Naive thymus-derived CD4-positive, alpha-beta T cell (primary cell): ENCODE measurements around the gene RNASEH2A. TPM values are rescaled to one million over a fixed set of nuclear protein-coding genes. Genes with fewer than 3 reads are reported as not detected.

ENCODE experiments used
- ATAC-seq: fragments of 150-1000 bp; cut with Tn5 transposase; 2 replicates; pipeline ENCODE4 v1.10.0; 2021; ENCODE audit warnings: mild to moderate bottlenecking, moderate library complexity
- CTCF ChIA-PET: fragments of 350-600 bp; sonication (Branson Sonifier 250); formaldehyde crosslinking; loops from one replicate; lab custom pipeline; 2021; ENCODE audit warnings: antibody characterized with exemption; lab: Charles Lee
- POLR2A ChIA-PET: fragments of 350-600 bp; sonication (Branson Sonifier 250); formaldehyde crosslinking; loops from one replicate; lab custom pipeline; 2021; ENCODE audit warnings: antibody characterized with exemption, inconsistent platforms; lab: Charles Lee
- DNase-seq, 9 donors: peaks; one replicate each; pipeline versions ENCODE4 v3.0.0 to v3.0.0-alpha.2; 2020 to 2022; ENCODE audit warnings: mixed read lengths in 1 of 9
- H3K27ac ChIP-seq: one replicate; pipeline ENCODE4 v1.7.0; 2013; ENCODE audit warnings: mild to moderate bottlenecking, low read depth, low read length, moderate library complexity
- H3K27me3 ChIP-seq, 2 donors: one replicate each; pipeline ENCODE4 v1.7.0; 2013; ENCODE audit warnings: low read length in 2 of 2, mild to moderate bottlenecking in 2 of 2, moderate library complexity in 2 of 2; ENCODE audit not compliant: control insufficient read depth in 2 of 2, insufficient read depth in 2 of 2
- H3K36me3 ChIP-seq, 3 experiments: 1 replicate in 2 of 3; 2 replicates in 1 of 3; pipeline ENCODE4 v1.7.0; 2013; ENCODE audit warnings: low read length in 3 of 3, mild to moderate bottlenecking in 3 of 3, moderate library complexity in 1 of 3; ENCODE audit not compliant: insufficient read depth in 3 of 3, control insufficient read depth in 2 of 3
- H3K4me1 ChIP-seq, 2 donors: one replicate each; pipeline ENCODE4 v1.7.0; 2013; ENCODE audit warnings: low read length in 2 of 2, mild to moderate bottlenecking in 2 of 2, moderate library complexity in 1 of 2; ENCODE audit not compliant: control insufficient read depth in 2 of 2, insufficient read depth in 2 of 2
- H3K4me3 ChIP-seq: 2 replicates; pipeline ENCODE4 v1.7.0; 2013; ENCODE audit warnings: mild to moderate bottlenecking, low read length
- H3K9me3 ChIP-seq, 3 experiments: 1 replicate in 2 of 3; 2 replicates in 1 of 3; pipeline ENCODE4 v1.7.0; 2013; ENCODE audit warnings: low read length in 3 of 3; ENCODE audit not compliant: control insufficient read depth in 2 of 3
- H3K27ac Mint-ChIP-seq, 9 donors: one replicate each; pipeline ENCODE4 v1.8.0; 2020 to 2022; ENCODE audit warnings: mixed read lengths in 9 of 9, mild to moderate bottlenecking in 8 of 9, moderate library complexity in 5 of 9, inconsistent platforms in 2 of 9
- H3K27me3 Mint-ChIP-seq, 5 donors: one replicate each; pipeline ENCODE4 v1.8.0; 2021 to 2022; ENCODE audit warnings: mixed read lengths in 5 of 5, mild to moderate bottlenecking in 1 of 5
- H3K36me3 Mint-ChIP-seq, 5 donors: one replicate each; pipeline ENCODE4 v1.8.0; 2020 to 2022; ENCODE audit warnings: mixed read lengths in 5 of 5, mild to moderate bottlenecking in 3 of 5, inconsistent platforms in 1 of 5
- H3K4me1 Mint-ChIP-seq, 7 donors: one replicate each; pipeline ENCODE4 v1.8.0; 2020 to 2022; ENCODE audit warnings: mixed read lengths in 7 of 7, mild to moderate bottlenecking in 3 of 7, inconsistent platforms in 1 of 7
- H3K4me3 Mint-ChIP-seq, 10 donors: one replicate each; pipeline ENCODE4 v1.8.0; 2020 to 2022; ENCODE audit warnings: mild to moderate bottlenecking in 10 of 10, mixed read lengths in 10 of 10, moderate library complexity in 6 of 10, inconsistent platforms in 2 of 10
- H3K9me3 Mint-ChIP-seq, 11 donors: one replicate each; pipeline ENCODE4 v1.8.0; 2020 to 2022; ENCODE audit warnings: mixed read lengths in 11 of 11, mild to moderate bottlenecking in 4 of 11, inconsistent platforms in 1 of 11, moderate library complexity in 1 of 11
- intact Hi-C, 2 donors: fragments of 100-400 bp; cut with micrococcal nuclease; formaldehyde crosslinking; loops; one replicate each; pipeline ENCODE4 v1.15.1; 2023
- polyA plus RNA-seq, 2 donors: library from polyadenylated mRNA; unstranded; fragments of 300-500 nt; fragmentation: Illumina TruSeq; gene quantifications; one replicate each; pipeline ENCODE4 v1.2.3, GENCODE V29; 2021
- total RNA-seq, 6 experiments: library from RNA in 5 of 6; stranded (reverse) in 5 of 6; gene quantifications; 1 replicate in 5 of 6; 2 replicates in 1 of 6; pipeline ENCODE4 v1.2.3 and lab custom pipeline; 2021 to 2026

Gene RNASEH2A
- total and polyA plus RNA-seq, 7 experiments from 2014 or later: 1.6 to 30.9 (median 12.8) TPM

GRCh38 chr19:12799742-12800465 lies 6.5 kb upstream of the RNASEH2A start:
- CTCF ChIA-PET: interaction anchor here (0.7 to 9.8 kb wide), 6 partner anchors 23 to 67 kb away, joined by 3 to 169 read pairs (median 24); partner anchors contain the start of gene HOOK2
- Histone ChIP-seq H3K36me3 (peaks cover 0 to 28% (median 5%) of the 10 kb centered on the region in 3 experiments), H3K4me1 (peaks cover 15 to 24% of the 10 kb centered on the region in 2 donors), H3K4me3 (peak overlapping the region; percentile 88), H3K27ac (peak overlapping the region; percentile 86), H3K27me3 (no peaks in the 10 kb centered on the region), H3K9me3 (no peaks in the 10 kb centered on the region)
- Mint-ChIP-seq H3K27me3 (peaks cover 0 to 6% (median 0%) of the 10 kb centered on the region in 5 donors), H3K9me3 (no peaks in the 10 kb centered on the region), H3K36me3 (peaks cover 0 to 9% (median 0%) of the 10 kb centered on the region in 5 donors), H3K4me1 (peaks cover 20 to 40% (median 33%) of the 10 kb centered on the region in 7 donors), H3K27ac (peak overlapping the region in 6 of 9 donors; percentile 8 to 82 (median 48)), H3K4me3 (peak overlapping the region; percentile 42 to 92 (median 88))
- no peak for DNase-seq
- POLR2A ChIA-PET: interaction anchor here (0.6 to 5.1 kb wide), 10 partner anchors 8 to 185 kb away, joined by 3 to 31 read pairs (median 4); partner anchors contain the start of genes GET3 and JUNB
- intact Hi-C loops: loop anchor here (2.0 to 5.0 kb wide), 2 partner anchors 37 to 65 kb away; partner anchors contain the start of genes MAST1 (in 1 of the 2) and TRIR (in 1 of the 2)
- ATAC-seq: no peak

GRCh38 chr19:12800466-12800770 lies 6.0 kb upstream of the RNASEH2A start:
- peaks cover 13 to 23% of the 10 kb centered on the region in 2 donors for H3K4me1 ChIP-seq
- no peaks in the 10 kb centered on the region for H3K9me3 ChIP-seq
- ChIA-PET POLR2A (interaction anchor here (0.6 to 5.1 kb wide), 9 partner anchors 8 to 185 kb away, joined by 3 to 31 read pairs (median 5); partner anchors contain the start of genes GET3 and JUNB), CTCF (interaction anchor here (0.9 to 9.8 kb wide), 4 partner anchors 8 to 47 kb away, joined by 6 to 169 read pairs (median 60); partner anchors contain the start of gene HOOK2)
- H3K36me3 Mint-ChIP-seq: peaks cover 0 to 9% (median 0%) of the 10 kb centered on the region in 5 donors
- no peaks in the 10 kb centered on the region for H3K27me3 ChIP-seq
- ATAC-seq: no peak
- intact Hi-C loops: loop anchor here (2.0 to 5.0 kb wide), 2 partner anchors 37 to 66 kb away; partner anchors contain the start of genes MAST1 (in 1 of the 2) and TRIR (in 1 of the 2)
- H3K9me3 Mint-ChIP-seq: no peaks in the 10 kb centered on the region
- peak overlapping the region; percentile 88 for H3K4me3 ChIP-seq
- peak overlapping the region; percentile 86 for H3K27ac ChIP-seq
- H3K27me3 Mint-ChIP-seq: peaks cover 0 to 6% (median 0%) of the 10 kb centered on the region in 5 donors
- H3K36me3 ChIP-seq: peaks cover 0 to 28% (median 5%) of the 10 kb centered on the region in 3 experiments
- DNase-seq: no peak
- peaks cover 20 to 38% (median 33%) of the 10 kb centered on the region in 7 donors for H3K4me1 Mint-ChIP-seq
- H3K27ac Mint-ChIP-seq: peak overlapping the region; percentile 30 to 82 (median 75)
- H3K4me3 Mint-ChIP-seq: peak overlapping the region; percentile 85 to 92 (median 88)

GRCh38 chr19:12800923-12801465 lies 5.4 kb upstream of the RNASEH2A start:
- H3K36me3 Mint-ChIP-seq: peaks cover 0 to 9% (median 0%) of the 10 kb centered on the region in 5 donors
- peak in 1 of 9 donors; percentile 47 for DNase-seq
- Histone ChIP-seq H3K27me3 (no peaks in the 10 kb centered on the region), H3K9me3 (no peaks in the 10 kb centered on the region), H3K4me1 (peaks cover 16 to 20% of the 10 kb centered on the region in 2 donors), H3K27ac (peak overlapping the region; percentile 86), H3K4me3 (peak overlapping the region; percentile 88), H3K36me3 (peaks cover 0 to 28% (median 5%) of the 10 kb centered on the region in 3 experiments)
- no peak for ATAC-seq
- peaks cover 0 to 6% (median 0%) of the 10 kb centered on the region in 5 donors for H3K27me3 Mint-ChIP-seq
- ChIA-PET POLR2A (interaction anchor here (0.6 to 5.1 kb wide), 8 partner anchors 9 to 186 kb away, joined by 3 to 31 read pairs (median 6); partner anchors contain the start of genes GET3 and JUNB), CTCF (interaction anchor here (0.9 to 9.8 kb wide), 5 partner anchors 9 to 47 kb away, joined by 3 to 169 read pairs (median 8); partner anchors contain the start of gene HOOK2)
- peak overlapping the region; percentile 85 to 92 (median 88) for H3K4me3 Mint-ChIP-seq
- peak overlapping the region; percentile 59 to 88 (median 76) for H3K27ac Mint-ChIP-seq
- H3K9me3 Mint-ChIP-seq: no peaks in the 10 kb centered on the region
- intact Hi-C loops: loop anchor here (2.0 to 5.0 kb wide), 2 partner anchors 36 to 66 kb away; partner anchors contain the start of genes MAST1 (in 1 of the 2) and TRIR (in 1 of the 2)
- H3K4me1 Mint-ChIP-seq: peaks cover 14 to 33% (median 31%) of the 10 kb centered on the region in 7 donors

- Mint-ChIP-seq H3K4me3 (peak within 1 kb of the TSS; percentile 85 to 92 (median 88)), H3K9me3 (peaks cover 0 to 1% (median 0%) of the 10 kb centered on the region in 11 donors), H3K27me3 (peaks cover 0 to 6% (median 0%) of the 10 kb centered on the region in 5 donors), H3K36me3 (peaks cover 0 to 7% (median 0%) of the 10 kb centered on the region in 5 donors), H3K4me1 (peaks cover 12 to 33% (median 31%) of the 10 kb centered on the region in 7 donors), H3K27ac (peak within 1 kb of the TSS; percentile 59 to 90 (median 78))
- intact Hi-C loops: loop anchor here (2.0 to 5.0 kb wide), 2 partner anchors 36 to 67 kb away; partner anchors contain the start of genes MAST1 (in 1 of the 2) and TRIR (in 1 of the 2)
- Histone ChIP-seq H3K4me3 (peak within 1 kb of the TSS; percentile 88), H3K4me1 (peaks cover 19 to 20% of the 10 kb centered on the region in 2 donors), H3K9me3 (no peaks in the 10 kb centered on the region), H3K27ac (peak within 1 kb of the TSS; percentile 86), H3K36me3 (peaks cover 0 to 28% (median 5%) of the 10 kb centered on the region in 3 experiments), H3K27me3 (no peaks in the 10 kb centered on the region)
- ChIA-PET CTCF (interaction anchor here (0.9 to 9.8 kb wide), 5 partner anchors 19 to 46 kb away, joined by 3 to 169 read pairs (median 8); partner anchors contain the start of gene HOOK2), POLR2A (interaction anchor here (0.7 to 5.1 kb wide), 7 partner anchors 9 to 89 kb away, joined by 3 to 31 read pairs (median 3); partner anchors contain the start of genes GCDH and JUNB)
- ATAC-seq (peak; percentile 76), DNase-seq (peak; percentile 50 to 81 (median 66))
Measured at GRCh38 chr19:12801466-12802266, 4.7 kb upstream of the RNASEH2A start, which contains the start of the genes PRDX2 and THSD8. PRDX2 (minus strand) TSS chr19:12801800; CDS start chr19:12801261, 539 bp downstream. THSD8 (plus strand) TSS chr19:12802069; CDS start chr19:12802072, 3 bp downstream.

- ATAC-seq (no peak), DNase-seq (no peak)
- H3K4me1 ChIP-seq: peaks cover 26 to 28% of the 10 kb centered on the region in 2 donors
- peaks cover 0 to 1% (median 0%) of the 10 kb centered on the region in 11 donors for H3K9me3 Mint-ChIP-seq
- peaks cover 0 to 6% (median 0%) of the 10 kb centered on the region in 5 donors for H3K36me3 Mint-ChIP-seq
- peaks cover 15 to 37% (median 34%) of the 10 kb centered on the region in 7 donors for H3K4me1 Mint-ChIP-seq
- peaks cover 0 to 28% (median 5%) of the 10 kb centered on the region in 3 experiments for H3K36me3 ChIP-seq
- H3K4me3 ChIP-seq: peak overlapping the region; percentile 88
- no peaks in the 10 kb centered on the region for H3K9me3 ChIP-seq
- no peaks in the 10 kb centered on the region for H3K27me3 ChIP-seq
- peaks cover 0 to 6% (median 0%) of the 10 kb centered on the region in 5 donors for H3K27me3 Mint-ChIP-seq
- peak overlapping the region in 7 of 9 donors; percentile 21 to 90 (median 71) for H3K27ac Mint-ChIP-seq
- ChIA-PET POLR2A (interaction anchor here (0.5 to 5.1 kb wide), 9 partner anchors 10 to 188 kb away, joined by 3 to 31 read pairs (median 3); partner anchors contain the start of genes GCDH and JUNB), CTCF (interaction anchor here (1.0 to 9.8 kb wide), 4 partner anchors 26 to 45 kb away, joined by 5 to 169 read pairs (median 6); partner anchors contain the start of gene HOOK2)
- peak overlapping the region; percentile 86 for H3K27ac ChIP-seq
- intact Hi-C loops: loop anchor here in 1 of 2 donors (5.0 kb wide), 1 partner anchor 35 kb away; the partner anchor contains the start of gene MAST1
- H3K4me3 Mint-ChIP-seq: peak overlapping the region; percentile 85 to 91 (median 88)
Measured at GRCh38 chr19:12802267-12803106, 3.9 kb upstream of the RNASEH2A start.
